ENCODE results near the gene HAVCR2. TPM values are rescaled to one million over a fixed set of nuclear protein-coding genes. Genes with fewer than 3 reads are reported as not detected.

Gene HAVCR2
- total RNA-seq, 1 experiment from 2014 or later, result not detected

DNA sequence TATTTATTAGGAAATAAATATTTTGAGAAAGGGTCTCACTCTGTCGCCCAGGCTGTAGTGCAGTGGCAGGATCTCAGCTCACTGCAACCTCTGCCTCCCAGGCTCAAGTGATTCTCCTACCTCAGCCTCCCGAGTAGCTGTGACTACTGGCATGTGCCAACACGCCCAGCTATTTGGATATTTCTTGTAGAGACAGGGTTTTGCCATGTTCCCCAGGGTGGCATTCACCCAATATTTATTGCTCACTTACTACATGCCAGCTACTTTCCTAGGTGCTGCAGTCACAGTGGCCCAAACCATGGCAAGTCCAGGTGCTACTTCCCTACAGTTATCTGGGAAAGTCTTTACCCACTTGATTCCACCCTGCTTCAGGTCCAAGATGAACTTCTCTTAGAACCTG is 42.2 kb upstream of the HAVCR2 start:
- H4K20me1 ChIP-seq (ENCODE audit: control insufficient read depth, insufficient read depth, insufficient read length), result no peaks in the 10 kb centered on the region
- no peaks in the 10 kb centered on the region for H3K79me1 ChIP-seq (ENCODE audit: insufficient read depth, low read depth, low read length, poor library complexity, severe bottlenecking)
- H3K9ac ChIP-seq (ENCODE audit: extremely low read depth, insufficient read length, low read length), result no peak overlapping the region
- H3K4me2 ChIP-seq (ENCODE audit: insufficient read depth, insufficient read length, low read length), result no peak overlapping the region
- no peak overlapping the region for H3K4ac ChIP-seq (ENCODE audit: low read depth, low read length)
- no peak overlapping the region for H3K23ac ChIP-seq (ENCODE audit: insufficient read length, low read depth, low read length)
- no peak overlapping the region for H3K27ac Mint-ChIP-seq
- H2BK120ac ChIP-seq (ENCODE audit: low read depth, low read length, poor library complexity, severe bottlenecking), result no peak overlapping the region
- no peak for DNase-seq
- H3K23me2 ChIP-seq (ENCODE audit: insufficient read length, low read depth, low read length, poor library complexity, severe bottlenecking), result no peaks in the 10 kb centered on the region
- no peak overlapping the region for H2BK20ac ChIP-seq (ENCODE audit: low read depth, low read length, poor library complexity, severe bottlenecking)
- H3K79me2 ChIP-seq (ENCODE audit: insufficient read depth, low read length), result no peaks in the 10 kb centered on the region
- H2AK5ac ChIP-seq (ENCODE audit: insufficient read length, low read length), result no peak overlapping the region
- H3K14ac ChIP-seq (ENCODE audit: insufficient read depth, low read length), result no peak overlapping the region
- H2BK12ac ChIP-seq (ENCODE audit: insufficient read length, low read depth, low read length), result no peak overlapping the region
- H3K18ac ChIP-seq (ENCODE audit: insufficient read length, low read depth, low read length), result no peak overlapping the region
- H3K27ac ChIP-seq (ENCODE audit: insufficient read length, low read depth, low read length), result no peak overlapping the region
- no peaks in the 10 kb centered on the region for H3K36me3 Mint-ChIP-seq (ENCODE audit: insufficient read depth in 1 of 3, low read depth in 3 of 3)
- H2BK15ac ChIP-seq (ENCODE audit: low read depth, low read length), result no peak overlapping the region
- no peak overlapping the region for H2AFZ ChIP-seq (ENCODE audit: low read length)
- no peaks in the 10 kb centered on the region for H3K9me3 Mint-ChIP-seq
- H4K5ac ChIP-seq (ENCODE audit: insufficient read length, low read depth, low read length), result no peak overlapping the region
- H3K4me3 Mint-ChIP-seq, result no peak overlapping the region
- H4K8ac ChIP-seq (replicated peaks; ENCODE audit: insufficient read length, low read depth, low read length), result no peak overlapping the region
- H3K27me3 ChIP-seq (ENCODE audit: insufficient read depth, low read length), result no peaks in the 10 kb centered on the region
- H2BK5ac ChIP-seq (ENCODE audit: insufficient read length, low read length), result no peak overlapping the region
- H3K4me1 Mint-ChIP-seq, result no peaks in the 10 kb centered on the region
- H3T11ph ChIP-seq (ENCODE audit: low read length), result no peak overlapping the region
- no peak overlapping the region for H4K91ac ChIP-seq (ENCODE audit: insufficient read length, low read depth, low read length)
- no peaks in the 10 kb centered on the region for H3K27me3 Mint-ChIP-seq (ENCODE audit: low read depth)
- no peak for TF ChIP-seq CTCF (conservative IDR thresholded peaks at IDR 0.05)
- WGBS (ENCODE audit: extremely low coverage, insufficient read length, low lambda C conversion rate), result no CpG with 5 or more reads among the region's 3 CpGs
- no peaks in the 10 kb centered on the region for H3K4me1 ChIP-seq (ENCODE audit: insufficient read depth, low read length)
- no peaks in the 10 kb centered on the region for H3K9me3 ChIP-seq (ENCODE audit: control insufficient read depth, low read depth, low read length)
- no peak overlapping the region for H3K56ac ChIP-seq (ENCODE audit: insufficient read length, low read depth, low read length)
